ENCODE results near the gene RAMP3.

DNA sequence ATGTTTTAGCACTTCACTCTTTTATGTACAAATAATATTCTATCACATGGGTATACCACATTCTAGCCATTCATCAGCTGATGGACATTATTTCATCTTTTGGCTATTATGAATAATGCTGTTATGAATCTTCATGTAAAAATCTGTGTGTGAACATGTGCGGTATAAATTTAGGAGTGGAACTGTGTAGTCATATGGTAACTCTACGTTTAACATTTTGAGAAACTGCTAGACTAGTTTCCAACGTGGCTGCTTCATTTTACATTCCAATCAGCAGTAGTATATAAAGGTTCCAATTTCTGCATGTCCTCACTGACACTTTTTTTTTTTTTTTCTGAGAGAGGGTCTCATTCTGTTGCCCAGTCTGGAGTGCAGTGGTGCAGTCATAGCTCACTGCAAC lies 8.3 kb downstream of the RAMP3 start:
- TF ChIP-seq, protein P1, sequence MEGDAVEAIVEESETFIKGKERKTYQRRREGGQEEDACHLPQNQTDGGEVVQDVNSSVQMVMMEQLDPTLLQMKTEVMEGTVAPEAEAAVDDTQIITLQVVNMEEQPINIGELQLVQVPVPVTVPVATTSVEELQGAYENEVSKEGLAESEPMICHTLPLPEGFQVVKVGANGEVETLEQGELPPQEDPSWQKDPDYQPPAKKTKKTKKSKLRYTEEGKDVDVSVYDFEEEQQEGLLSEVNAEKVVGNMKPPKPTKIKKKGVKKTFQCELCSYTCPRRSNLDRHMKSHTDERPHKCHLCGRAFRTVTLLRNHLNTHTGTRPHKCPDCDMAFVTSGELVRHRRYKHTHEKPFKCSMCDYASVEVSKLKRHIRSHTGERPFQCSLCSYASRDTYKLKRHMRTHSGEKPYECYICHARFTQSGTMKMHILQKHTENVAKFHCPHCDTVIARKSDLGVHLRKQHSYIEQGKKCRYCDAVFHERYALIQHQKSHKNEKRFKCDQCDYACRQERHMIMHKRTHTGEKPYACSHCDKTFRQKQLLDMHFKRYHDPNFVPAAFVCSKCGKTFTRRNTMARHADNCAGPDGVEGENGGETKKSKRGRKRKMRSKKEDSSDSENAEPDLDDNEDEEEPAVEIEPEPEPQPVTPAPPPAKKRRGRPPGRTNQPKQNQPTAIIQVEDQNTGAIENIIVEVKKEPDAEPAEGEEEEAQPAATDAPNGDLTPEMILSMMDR (conservative IDR thresholded peaks at IDR 0.05 in 1 of 2, IDR thresholded peaks at IDR 0.05 in 1 of 2; ENCODE audit: low read depth in 1 of 2, low read length in 2 of 2): no peak
- TF ChIP-seq EZH2 (IDR thresholded peaks at IDR 0.05; ENCODE audit: low read length, missing control alignments): no peak

All from fibroblast of lung (primary cell).